Left ventricle myocardium inferior (tissue), 1 donor: ENCODE results near the gene ATP1B2. TPM values are rescaled to one million over a fixed set of nuclear protein-coding genes. Genes with fewer than 3 reads are reported as not detected.
A peak's percentile ranks its signal among the peaks of the same experiment; 100 is the strongest.

Source experiments
- DNase-seq: peaks from one replicate; pipeline ENCODE4 v3.0.0-alpha.2; 2020
- H3K27ac ChIP-seq: fragments of 200-600 bp; replicated peaks from 2 replicates; pipeline ENCODE4 v1.8.0; 2021
- H3K27me3 ChIP-seq: fragments of 200-600 bp; 2 replicates; pipeline ENCODE4 v1.8.0; 2021; ENCODE audit warnings: low read depth
- H3K36me3 ChIP-seq: fragments of 200-600 bp; 2 replicates; pipeline ENCODE4 v1.8.0; 2021
- H3K4me1 ChIP-seq: fragments of 200-600 bp; 2 replicates; pipeline ENCODE4 v1.8.0; 2021
- H3K4me3 ChIP-seq: fragments of 200-600 bp; 2 replicates; pipeline ENCODE4 v1.8.0; 2021; ENCODE audit warnings: mild to moderate bottlenecking, moderate library complexity
- H3K9me3 ChIP-seq: fragments of 200-600 bp; replicated peaks from 2 replicates; pipeline ENCODE4 v1.8.0; 2021
- CTCF ChIP-seq: fragments of 200-600 bp; IDR thresholded peaks from 2 replicates; pipeline ENCODE4 v1.8.0; 2021; ENCODE audit warnings: antibody characterized with exemption, mild to moderate bottlenecking, borderline replicate concordance
- intact Hi-C: fragments of 100-400 bp; cut with micrococcal nuclease; formaldehyde crosslinking; loops from one replicate; pipeline ENCODE4 v1.11.0; 2022
- total RNA-seq: library from RNA; stranded (reverse); fragmentation: NEBNext Ultra II Directional; extraction: Animal tissue kit (Norgen Biotek cat#: 25700); gene quantifications from one replicate; pipeline ENCODE4 v1.2.1, GENCODE V29; 2021
- donor health status: DM: no; HTN: yes; CAD: no; lungs with severe emphysema.

ATP1B2 gene
- total RNA-seq, 1 donor from 2014 or later = 2.8 TPM

- Histone ChIP-seq H3K4me3 (peak within 1 kb of the TSS; percentile 95), H3K27ac (peak within 1 kb of the TSS; percentile 99), H3K9me3 (no peaks in the 10 kb centered on the region), H3K36me3 (peaks cover 6% of the 10 kb centered on the region), H3K4me1 (peaks cover 53% of the 10 kb centered on the region), H3K27me3 (no peaks in the 10 kb centered on the region)
- TF ChIP-seq CTCF = no peak
- intact Hi-C loops = loop anchor here (5.0 kb wide), 1 partner anchor 55 kb away; the partner anchor contains the start of gene SHBG
- DNase-seq = peak; percentile 84
These were observed 36.6 kb downstream of the ATP1B2 start, which contains the start of gene TP53 for GRCh38 chr17:7687072-7687907. TSS of gene TP53 (minus strand) at chr17:7687490. CDS start at chr17:7676594, 10,896 bp downstream.

GRCh38 chr17:7687908-7688807, 37.4 kb downstream of the ATP1B2 start, which contains the start of gene WRAP53:
TSS of gene WRAP53 (plus strand) at chr17:7688477. CDS start at chr17:7688649, 172 bp downstream.
- Histone ChIP-seq H3K27me3 (no peaks in the 10 kb centered on the region), H3K36me3 (peaks cover 6% of the 10 kb centered on the region), H3K4me1 (peaks cover 53% of the 10 kb centered on the region), H3K4me3 (peak within 1 kb of the TSS; percentile 95), H3K27ac (peak within 1 kb of the TSS; percentile 99), H3K9me3 (no peaks in the 10 kb centered on the region)
- intact Hi-C loops = loop anchor here (5.0 kb wide), 1 partner anchor 56 kb away; the partner anchor contains the start of gene SHBG
- TF ChIP-seq CTCF = peak; percentile 100
- DNase-seq = peak; percentile 96

GRCh38 chr17:7688808-7689316, 38.1 kb downstream of the ATP1B2 start:
- H3K27me3 ChIP-seq = no peaks in the 10 kb centered on the region
- H3K36me3 ChIP-seq = peaks cover 13% of the 10 kb centered on the region
- DNase-seq = no peak
- peaks cover 49% of the 10 kb centered on the region for H3K4me1 ChIP-seq
- intact Hi-C loops = loop anchor here (5.0 kb wide), 1 partner anchor 57 kb away; the partner anchor contains the start of gene SHBG
- no peak for TF ChIP-seq CTCF
- H3K4me3 ChIP-seq = peak overlapping the region; percentile 95
- H3K9me3 ChIP-seq = no peaks in the 10 kb centered on the region
- H3K27ac ChIP-seq = peak overlapping the region; percentile 99

GRCh38 chr17:7695586-7695985, 44.9 kb downstream of the ATP1B2 start:
- no peaks in the 10 kb centered on the region for H3K27me3 ChIP-seq
- H3K4me3 ChIP-seq = no peak overlapping the region
- TF ChIP-seq CTCF = no peak
- no peak overlapping the region for H3K27ac ChIP-seq
- no peaks in the 10 kb centered on the region for H3K4me1 ChIP-seq
- H3K36me3 ChIP-seq = peaks cover 34% of the 10 kb centered on the region
- H3K9me3 ChIP-seq = no peaks in the 10 kb centered on the region
- no peak for DNase-seq
- intact Hi-C loops = no loop called here
